Stimulated activated CD4-positive, alpha-beta T cell treated with anti-CD3 and anti-CD28 coated beads, Interleukin-12 subunit alpha, Interleukin-12 subunit beta, amount 100 ng/mL, for 24 hours (primary cell): Measurements from ENCODE around the gene COLEC12.

Experiments
- DNase-seq, 2 experiments: peaks; one replicate each; pipeline ENCODE4 v3.0.0-alpha.2; 2020; ENCODE audit warnings: low read depth in 2 of 2

COLEC12 gene

DNA sequence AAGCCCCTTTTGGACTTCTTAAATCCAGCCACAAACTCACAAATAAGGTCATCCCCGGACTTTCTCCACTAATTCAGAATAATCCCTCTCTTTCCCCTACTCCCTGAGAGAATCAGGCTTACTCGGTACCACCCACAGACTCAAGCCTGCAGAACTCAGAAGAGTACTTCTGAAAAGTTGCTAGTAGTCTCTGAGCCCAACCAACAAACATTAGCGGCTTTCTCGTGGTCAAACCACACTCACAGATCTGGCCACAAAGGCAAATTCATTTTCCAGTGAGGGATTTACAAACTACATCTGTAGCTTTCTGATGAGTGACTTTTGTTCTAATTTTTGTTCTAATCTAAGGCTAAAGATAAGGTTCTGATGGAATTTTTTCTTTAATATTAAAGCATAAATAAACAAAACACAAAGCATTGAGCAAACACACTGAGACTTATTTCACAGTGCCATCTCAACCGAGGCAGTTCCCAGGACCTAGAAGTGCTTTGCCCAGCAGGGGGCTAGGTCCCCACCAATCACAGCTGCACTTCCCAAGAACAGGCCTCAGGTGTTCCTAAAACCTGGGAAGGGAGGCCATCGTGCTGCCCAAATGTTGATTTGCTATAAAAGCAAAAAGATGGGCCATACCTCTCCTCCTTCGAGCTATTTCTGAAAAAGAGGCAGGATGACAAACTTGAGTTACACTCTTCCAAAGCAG lies 110.7 kb downstream of the COLEC12 start:
- no peak for DNase-seq

DNA sequence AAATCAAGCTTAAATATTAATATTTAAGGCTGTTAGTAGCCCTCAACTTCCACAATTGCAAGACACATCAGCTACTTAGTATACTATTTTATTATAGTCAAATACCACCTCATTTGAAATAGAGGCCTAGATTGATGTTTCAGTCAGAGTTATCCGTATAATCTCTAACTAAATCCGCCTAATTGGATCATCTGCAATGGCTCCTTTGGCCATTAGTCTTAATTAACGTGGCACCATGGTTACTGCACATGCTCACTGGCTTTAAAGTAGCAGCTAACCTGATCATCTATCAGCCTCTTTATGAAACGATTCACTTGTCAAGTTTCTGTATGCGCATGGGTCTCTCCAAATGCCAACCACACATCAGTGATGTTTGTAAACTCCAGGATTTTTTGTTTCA lies 112.3 kb downstream of the COLEC12 start:
- DNase-seq = no peak

DNA sequence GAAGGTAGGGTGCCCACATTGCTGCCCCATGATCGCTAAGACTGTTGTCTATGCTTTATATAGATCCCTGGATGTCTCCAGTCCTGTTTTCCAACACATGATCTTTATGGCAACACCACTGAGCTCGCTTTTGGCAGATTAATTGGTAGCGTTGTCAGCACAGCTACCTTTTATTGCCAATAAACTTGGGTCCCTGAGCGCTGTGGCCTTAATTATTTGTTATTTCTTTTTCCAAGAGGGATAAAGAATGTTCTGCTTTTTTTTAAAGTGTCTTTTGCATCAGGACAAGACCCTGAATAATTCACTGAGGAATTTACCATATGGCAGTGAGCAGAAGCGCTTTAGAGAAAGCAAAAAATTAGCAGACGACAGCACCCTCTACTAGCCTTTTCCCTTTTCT lies 113.5 kb downstream of the COLEC12 start:
- DNase-seq = no peak

DNA sequence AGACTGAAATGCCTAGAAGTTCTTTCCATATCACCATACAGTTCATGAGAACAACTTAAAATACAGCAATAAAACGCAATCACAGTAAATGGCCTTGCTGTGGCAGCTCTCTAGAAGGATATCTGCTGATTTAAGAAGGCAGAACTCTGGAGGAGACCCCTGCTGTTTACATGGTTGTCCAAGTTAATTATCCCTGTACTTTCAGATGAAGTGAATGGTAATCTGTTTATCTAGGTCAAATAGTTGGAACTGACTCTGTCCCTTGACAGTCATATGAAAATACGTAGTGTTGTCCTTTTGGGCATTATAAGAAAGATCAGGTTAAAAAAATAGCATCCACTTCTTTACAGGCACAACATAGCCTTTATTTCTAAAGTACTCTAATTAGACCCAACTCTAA lies 115.6 kb downstream of the COLEC12 start:
- no peak for DNase-seq

DNA sequence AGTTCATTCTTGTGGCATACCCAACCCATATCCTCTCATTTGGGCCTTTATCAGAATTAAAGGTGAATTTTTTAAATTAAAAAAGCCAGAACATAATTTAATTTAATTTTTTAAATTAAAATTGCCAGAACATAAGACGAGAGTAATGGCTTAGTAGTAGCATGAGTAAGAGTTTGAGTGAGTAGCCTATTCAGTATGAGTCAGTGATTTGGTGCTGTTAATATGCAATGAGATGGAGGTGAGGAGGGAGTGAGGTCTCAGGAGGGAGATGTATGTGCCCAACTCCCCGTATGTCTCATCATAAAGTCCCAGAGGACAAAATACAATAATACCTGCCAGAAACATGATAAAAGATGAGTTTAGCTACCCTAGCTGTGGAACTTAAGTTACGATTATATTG lies 117.4 kb downstream of the COLEC12 start:
- DNase-seq = no peak

DNA sequence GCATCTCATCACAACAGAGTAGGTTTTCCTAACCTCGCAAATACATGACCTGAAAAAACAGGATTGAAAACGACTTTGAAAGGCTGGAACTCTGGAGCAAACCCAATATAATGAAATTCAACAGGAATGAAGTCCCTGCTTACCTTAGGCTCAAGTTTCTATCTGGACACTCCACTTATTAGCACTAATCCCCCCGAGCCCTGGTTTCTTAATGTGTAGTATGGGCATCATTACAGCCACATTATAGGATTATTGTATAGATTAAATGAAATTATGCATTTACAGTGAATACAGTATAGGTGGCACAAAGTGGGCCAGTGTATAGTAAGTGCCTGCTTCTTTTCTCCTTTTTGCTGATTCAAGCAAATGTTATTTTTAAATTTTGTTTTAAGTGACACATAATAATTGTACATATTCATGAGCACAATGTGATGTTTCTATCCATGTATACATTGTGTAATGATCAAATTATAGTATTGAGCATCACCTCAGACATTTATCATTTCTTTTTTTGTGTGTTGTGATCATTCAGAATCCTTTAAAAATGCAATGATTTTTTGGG lies 118.0 kb downstream of the COLEC12 start:
- DNase-seq = no peak

DNA sequence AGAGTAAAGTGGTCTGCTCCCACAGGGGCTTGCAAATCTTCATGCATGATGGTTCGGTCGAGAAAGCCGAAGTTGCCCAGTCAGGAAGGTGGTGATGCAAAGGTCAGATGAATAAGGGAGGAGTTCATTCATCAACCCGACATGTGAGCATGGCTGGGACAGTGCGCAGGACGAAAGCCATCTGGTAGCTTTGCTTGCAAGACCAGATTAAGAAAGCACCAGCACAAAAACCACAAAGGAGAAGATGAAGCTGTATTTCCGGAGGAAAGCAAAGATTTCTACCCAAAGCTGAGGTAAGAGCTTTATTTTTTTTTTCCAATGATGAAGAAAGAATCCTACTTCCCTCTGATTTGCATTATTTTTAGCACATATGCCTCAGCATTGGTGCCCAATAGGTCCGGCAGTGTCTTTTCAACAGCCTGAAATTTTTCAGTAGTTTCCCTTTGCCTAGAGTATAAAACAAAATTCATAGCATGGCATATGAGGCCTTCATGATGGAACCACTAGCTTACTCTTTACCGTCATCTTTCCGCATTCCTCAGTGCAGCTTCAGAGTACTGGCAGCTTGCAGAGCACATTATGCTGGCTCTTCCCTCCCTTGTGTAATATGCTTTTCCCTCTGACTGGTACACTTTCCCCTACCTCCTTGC lies 120.7 kb downstream of the COLEC12 start:
- DNase-seq = no peak

DNA sequence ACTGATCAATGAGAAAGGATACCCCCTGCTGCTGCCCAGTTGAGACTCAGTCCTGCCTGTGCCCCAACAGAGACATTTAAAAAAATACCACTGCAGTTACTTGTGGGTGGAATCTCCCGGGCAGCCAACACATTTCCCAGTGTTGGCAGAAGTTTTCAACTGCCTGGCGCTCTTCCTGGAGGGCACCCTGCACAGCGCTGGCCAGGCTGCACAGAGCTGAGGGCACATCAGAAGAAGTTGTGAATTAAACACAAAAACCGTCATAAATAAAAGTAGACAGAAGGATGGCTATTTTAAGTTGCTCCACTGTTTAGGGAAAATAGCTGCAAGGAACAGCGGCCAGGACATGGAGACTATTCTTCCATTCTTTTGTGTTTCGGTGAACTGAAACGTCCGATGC lies 122.4 kb downstream of the COLEC12 start:
- DNase-seq = no peak

DNA sequence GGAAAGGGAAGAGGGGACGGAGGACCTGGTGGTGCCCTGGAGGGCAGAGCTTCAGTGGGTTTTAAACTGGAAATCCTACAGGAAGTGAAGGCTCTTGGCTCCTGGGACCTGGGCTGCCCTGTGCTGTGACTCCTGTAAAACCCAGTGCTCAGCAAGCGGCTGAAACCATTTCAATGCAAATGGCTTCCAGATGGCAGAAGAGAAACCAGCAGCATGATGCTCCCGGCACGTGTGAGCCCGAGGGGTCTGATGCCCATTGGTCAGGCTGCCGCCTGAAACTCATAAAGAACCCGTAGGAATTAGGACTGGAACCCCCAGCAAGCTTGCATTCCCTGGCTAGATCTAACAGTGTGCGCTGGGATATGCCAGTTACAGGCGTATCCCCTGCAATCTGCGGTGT lies 123.4 kb downstream of the COLEC12 start:
- no peak for DNase-seq

DNA sequence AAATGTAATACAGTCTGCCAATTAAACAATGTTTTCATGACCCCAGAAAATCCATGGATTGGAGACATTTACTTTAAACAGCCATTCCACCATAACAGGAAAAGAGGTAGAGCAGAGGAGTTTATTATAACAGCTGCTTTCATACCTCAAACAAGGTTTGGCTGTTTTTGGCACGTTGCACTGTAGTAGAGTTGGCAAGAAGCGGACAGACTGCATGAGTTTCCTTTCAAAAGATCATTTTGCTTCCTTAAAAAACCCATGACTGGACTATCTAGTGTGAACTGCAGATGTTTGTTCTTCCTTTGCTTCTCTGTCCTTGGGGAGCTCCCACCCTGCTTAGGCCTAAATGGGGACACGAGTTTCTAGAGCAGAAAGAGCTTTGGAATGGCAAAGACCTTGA lies 124.2 kb downstream of the COLEC12 start:
- no peak for DNase-seq

DNA sequence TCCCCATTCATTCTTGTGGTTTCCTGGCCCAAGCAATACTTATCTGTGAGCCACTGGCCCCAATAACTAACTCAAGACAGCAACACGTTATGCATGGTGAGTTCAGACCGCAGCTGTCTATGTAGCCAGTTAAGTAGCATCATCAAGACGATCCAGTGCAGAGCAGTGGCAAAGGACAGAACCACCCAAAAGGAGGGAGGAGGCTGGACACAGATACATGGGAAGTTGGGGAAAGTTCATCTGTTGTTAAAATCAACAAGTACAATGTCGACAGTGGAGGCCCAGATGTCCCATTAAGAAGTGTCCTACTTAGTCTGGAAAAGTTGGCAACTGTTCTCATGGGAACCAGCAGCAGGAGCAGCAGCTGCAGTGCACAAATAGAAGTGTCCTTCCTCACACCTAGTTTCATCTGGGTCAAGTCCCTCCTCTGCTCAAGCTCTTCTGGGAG lies 125.8 kb downstream of the COLEC12 start:
- DNase-seq = no peak

DNA sequence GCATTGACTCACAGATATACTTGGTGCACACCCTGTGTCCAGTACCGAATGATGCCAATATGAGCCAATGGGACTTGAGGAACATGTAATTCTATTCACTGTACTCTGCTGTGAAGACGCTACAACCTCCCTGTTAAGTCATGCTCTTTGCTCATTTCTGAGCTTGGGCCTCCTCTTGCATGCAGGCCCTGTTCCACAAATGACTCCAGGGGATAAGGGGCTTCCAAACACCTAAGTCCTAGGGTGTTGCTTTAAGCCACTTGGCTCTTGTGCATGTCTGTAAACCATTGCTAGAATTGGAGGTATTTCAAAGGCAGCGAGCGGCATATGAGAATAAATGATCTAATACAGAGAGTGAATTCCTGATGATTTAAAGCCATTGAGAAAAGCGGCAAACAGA lies 126.7 kb downstream of the COLEC12 start:
- DNase-seq = no peak

DNA sequence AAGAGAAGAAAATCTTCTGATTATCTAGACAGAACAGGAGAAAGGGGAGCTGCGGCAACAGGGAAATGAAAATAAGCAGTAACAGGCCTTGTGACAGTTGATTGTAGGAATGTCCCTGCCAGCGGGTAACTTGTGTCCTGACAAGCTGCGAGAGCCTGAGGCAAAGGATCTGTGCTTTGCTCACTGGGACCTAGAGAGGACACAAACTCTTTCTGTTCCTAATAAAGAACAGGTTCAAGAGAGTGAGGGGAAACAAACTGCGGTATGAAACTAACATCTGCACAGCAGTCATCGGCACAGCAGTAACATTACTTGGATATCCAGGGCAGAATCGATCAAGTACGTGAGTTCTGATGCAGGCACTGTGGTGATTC lies 128.9 kb downstream of the COLEC12 start:
- DNase-seq = no peak

DNA sequence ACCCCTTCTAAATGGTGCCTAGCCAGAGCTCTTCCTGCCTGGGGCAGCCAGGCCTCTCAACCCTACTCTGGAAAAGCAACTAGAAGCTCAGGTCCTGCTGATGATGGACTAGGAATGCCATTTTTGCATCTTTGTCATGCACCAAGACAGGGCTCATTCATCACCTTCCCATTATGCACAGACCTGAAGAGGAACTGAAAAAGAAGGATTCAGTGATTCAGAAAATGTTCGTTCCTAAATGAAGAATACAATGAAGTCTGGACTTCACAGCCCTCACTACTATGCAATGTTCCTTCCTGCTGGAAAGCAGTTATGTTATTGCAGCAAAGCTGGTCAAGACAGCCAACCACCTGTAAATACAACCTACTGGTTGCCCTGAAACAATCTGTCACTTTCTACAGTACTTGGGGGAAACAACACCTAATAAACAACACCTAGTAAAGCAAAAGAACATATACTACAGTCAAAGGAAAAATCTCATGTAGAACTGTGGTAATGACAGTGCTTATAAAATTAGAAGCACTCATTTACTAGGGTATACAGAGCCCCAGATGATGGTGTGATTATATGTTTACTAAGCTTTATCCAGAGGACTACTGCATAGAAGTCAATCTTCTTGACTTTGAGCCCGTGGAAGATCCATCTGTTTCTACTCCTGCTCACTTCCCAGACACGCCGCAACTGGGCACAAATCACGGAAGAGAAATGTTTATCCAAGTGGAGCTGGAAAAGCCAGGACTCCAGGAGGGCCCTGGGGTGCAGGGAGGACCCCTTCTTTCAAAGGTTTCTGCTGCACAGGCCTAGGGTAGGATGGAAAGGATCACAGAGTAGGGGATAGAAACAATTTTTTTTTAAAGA lies 129.5 kb downstream of the COLEC12 start:
- no peak for DNase-seq

DNA sequence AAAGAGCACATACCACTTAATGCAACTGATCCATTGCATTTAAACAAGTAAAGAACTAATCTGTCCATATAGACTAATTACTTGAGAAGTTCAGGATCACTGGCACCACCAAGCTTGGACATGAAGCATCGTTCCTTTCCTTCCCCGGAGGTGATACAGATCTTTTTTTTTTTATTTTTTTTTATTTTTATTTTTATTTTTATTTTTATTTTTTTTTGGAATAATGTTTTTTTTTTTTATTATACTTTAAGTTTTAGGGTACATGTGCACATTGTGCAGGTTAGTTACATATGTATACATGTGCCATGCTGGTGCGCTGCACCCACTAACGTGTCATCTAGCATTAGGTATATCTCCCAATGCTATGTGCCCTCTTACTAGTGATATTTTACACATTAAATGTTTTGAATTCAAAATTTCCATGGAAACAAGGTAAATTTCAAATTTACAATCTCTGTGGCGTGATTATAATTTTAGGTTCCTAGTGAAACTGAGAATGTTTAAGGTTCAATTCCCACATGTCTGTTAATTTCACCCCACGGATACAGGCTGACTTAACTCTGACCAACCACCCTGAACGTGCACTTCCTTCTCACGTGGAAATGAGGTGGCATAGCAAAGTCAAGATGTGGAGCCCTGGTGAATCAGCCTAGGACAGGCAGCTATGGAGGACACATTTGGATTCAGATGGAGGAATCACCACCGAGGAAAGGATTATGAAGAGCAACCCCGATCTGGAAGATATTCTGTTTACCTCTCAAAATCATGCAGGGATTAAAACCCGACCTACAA lies 131.1 kb downstream of the COLEC12 start:
- DNase-seq = no peak

DNA sequence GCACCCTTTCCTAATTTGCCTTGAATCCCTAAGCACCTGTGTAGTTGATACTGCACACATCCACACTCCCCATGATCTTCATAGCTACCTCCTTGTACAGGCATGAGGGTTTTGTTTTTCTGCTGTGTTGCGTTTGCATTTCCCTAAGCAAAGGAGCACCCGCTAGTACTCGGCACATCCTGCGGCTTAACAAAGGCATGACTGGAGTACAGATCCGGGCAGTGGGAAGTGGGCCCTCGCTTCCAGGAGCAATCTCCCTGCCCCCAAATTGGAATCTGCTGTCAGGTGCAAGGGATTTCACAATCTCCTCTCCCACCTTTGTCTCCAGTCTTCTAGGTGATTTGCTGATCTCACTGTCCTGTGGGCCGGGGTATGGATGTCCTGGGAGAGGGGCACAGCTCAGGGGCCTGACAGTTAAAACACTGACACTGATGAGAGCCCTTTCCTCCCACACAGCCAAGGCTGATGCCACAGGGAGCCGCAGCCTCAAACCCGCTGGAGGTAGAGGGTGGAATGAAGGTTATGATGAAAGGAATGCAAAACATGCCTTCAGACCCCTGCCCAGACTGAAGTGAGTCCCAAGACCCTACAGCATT lies 133.9 kb downstream of the COLEC12 start:
- DNase-seq = no peak

DNA sequence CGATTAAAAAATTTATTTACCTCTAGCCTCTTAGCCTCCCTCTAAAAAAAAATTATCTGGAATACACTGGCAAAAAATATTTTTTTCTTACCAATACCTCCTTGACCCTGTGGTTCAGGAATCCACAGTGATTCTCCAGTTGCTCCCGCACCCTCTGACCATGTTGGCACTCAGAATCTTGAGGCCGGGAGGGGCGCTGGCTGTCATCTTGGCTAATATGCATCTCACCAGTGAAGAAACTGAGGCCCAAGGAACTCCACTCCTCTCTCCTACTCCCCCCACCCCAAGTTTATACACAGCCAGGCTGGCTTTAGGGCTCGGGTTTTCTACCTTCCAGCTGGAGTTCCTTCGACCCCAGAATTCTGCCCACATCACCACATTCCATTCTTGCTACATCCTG lies 134.8 kb downstream of the COLEC12 start:
- DNase-seq = no peak

DNA sequence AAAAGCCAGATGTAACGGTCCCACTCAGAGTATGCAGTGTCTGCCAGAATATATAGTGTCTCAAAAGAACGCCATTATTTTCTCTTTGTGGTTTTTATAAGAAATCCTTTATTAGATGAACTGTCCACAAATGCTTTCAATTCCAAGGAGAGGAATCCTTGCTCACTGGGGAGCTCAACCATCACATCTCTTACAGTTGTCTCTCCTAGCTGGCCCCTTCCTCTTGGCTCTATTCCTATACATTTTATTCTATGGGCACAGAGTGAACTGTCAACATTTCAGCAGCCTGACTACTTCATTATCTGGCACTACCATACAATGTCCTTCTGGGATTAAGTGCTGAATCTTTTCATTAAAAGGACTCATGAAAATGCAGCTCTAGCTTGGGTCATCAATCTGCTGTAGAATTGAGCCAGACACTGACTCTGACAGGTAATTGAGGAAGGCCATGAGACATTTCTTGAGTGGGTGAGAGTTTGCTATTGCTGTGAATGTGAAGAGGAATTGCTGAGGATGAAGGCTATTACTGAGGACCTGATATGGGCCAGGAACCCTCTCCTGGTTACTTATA lies 136.2 kb downstream of the COLEC12 start:
- DNase-seq = no peak

DNA sequence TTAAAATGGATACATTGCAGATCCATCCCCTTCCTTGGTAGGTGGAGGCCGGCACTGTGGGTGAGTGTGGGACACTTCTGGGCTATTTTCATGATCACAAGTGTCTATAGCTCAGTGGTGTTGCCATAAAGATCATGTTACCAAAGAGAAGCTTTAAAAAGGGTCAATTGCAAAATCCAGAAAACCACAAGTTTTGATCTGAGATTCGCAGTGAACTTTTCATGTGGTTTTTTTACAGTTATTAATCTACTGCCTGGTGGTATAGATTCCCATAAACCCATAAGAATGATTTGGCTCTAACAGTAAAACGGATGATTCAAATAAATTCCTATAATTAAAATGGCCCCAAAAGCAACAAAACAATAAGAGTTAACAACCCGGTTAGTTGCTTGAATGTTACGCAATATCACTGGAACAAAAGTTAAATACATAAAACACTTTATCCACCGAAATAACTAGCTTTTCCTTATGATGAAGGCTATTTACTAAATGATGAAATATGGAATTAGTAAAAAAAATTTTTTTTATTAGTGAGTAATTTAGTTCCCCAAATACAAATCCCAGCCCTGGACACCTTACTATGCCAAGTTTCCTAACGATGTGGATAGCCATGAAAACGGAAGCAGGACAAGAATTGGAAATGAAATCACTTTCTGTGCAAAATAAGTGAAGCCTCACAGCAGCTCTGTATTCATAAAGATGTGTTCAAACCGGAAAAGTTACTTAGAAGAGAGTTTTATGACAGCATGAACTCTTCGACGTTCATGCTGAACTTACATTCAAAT lies 137.0 kb downstream of the COLEC12 start:
- DNase-seq = no peak
